GM19240 (cell line): Measurements from ENCODE around the gene C2orf80.
"Not testable (repeated sequence)": the region's sequence is repeated elsewhere in the genome, so short reads cannot be mapped to it uniquely, and the experiment has no call there.

Source experiments
- DNase-seq: peaks from one replicate; pipeline ENCODE4 v3.0.0; 2011; ENCODE audit warnings: low spot score; ENCODE audit not compliant: insufficient read length

Gene C2orf80

DNA sequence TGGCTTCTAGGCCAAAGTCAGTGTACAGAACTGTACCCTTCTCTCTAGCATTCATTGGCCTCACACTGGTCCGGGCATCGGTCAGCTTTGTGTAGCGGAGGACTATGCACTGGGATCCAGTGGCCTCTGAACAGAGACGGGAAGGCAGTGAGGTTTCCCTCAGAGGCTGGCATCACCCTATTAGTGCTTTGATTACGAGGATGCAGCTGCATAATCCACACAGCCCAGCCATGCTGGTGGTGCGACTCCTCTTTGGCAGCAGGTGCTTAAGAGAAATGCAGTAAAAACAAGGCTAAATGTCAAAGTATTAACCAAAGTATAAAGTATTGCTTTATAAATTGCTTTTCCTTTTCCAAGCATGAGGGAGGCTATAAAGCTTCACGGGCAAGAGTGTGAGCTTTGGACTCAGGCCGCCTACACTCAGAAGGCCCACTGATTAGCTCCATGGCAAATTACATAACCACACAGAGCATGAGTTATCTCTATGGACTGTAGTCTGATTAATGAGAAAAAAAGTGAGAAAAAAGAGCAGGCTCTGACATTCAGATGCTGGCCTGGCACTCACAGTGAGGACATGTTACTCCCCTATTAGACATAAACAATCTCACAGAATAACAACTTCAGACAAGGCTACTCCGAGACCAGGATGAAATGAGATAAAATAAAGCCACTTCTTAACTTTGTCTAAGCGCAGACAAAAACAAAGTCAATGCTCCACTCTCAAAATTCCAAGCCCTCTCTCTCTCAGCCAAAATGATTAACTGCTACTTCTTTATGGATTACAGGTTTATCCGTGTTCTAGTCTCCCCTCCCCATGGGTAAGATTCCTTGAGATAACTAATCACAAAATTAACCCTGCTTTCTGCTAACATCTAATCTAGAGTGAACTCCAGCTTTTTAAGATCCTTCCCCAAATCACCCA, 53.8 kb downstream of the C2orf80 start:
- no peak for DNase-seq

DNA sequence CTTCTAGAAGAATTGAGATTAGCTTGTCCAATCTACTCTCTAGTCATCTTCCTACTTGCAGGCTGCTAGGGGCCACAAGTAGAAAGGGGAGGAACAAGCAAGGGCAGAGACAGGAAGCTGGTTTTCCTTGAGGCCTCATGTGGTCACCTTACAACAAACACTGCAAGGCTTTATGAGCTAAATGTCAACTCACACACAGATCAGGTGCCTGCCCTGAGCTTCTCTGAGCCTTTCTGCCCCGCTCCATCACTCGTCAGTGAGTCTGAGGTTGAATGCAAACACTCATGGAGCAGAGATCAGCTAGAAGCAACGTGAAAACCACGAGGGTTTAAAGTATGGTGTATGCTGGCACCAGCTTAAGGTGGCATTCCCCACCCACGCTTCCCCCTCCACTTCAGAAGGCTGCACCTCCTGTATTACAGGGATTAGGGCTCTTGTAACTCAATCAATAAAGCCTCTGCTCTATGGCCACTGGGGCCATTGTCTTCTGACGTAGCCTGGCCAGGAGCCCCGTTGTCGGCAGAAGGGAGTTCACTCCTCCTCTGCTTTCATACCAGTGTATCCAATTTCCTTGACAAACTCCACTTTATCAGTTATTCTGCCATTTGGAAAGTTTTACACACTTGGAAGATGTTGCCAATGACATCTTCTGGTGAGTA, 54.8 kb downstream of the C2orf80 start:
- DNase-seq, result no peak

DNA sequence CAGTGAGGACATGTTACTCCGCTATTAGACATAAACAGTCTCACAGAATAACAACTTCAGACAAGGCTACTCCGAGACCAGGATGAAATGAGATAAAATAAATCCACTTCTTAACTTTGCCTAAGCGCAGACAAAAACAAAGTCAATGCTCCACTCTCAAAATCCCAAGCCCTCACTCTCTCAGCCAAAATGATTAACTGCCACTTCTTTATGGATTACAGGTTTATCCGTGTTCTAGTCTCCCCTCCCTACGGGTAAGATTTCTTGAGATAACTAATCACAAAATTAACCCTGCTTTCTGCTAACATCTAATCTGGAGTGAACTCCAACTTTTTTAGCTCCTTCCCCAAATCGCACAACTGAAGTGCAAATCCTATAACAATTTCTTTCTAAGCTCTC, 59.1 kb downstream of the C2orf80 start:
- DNase-seq, result no peak

DNA sequence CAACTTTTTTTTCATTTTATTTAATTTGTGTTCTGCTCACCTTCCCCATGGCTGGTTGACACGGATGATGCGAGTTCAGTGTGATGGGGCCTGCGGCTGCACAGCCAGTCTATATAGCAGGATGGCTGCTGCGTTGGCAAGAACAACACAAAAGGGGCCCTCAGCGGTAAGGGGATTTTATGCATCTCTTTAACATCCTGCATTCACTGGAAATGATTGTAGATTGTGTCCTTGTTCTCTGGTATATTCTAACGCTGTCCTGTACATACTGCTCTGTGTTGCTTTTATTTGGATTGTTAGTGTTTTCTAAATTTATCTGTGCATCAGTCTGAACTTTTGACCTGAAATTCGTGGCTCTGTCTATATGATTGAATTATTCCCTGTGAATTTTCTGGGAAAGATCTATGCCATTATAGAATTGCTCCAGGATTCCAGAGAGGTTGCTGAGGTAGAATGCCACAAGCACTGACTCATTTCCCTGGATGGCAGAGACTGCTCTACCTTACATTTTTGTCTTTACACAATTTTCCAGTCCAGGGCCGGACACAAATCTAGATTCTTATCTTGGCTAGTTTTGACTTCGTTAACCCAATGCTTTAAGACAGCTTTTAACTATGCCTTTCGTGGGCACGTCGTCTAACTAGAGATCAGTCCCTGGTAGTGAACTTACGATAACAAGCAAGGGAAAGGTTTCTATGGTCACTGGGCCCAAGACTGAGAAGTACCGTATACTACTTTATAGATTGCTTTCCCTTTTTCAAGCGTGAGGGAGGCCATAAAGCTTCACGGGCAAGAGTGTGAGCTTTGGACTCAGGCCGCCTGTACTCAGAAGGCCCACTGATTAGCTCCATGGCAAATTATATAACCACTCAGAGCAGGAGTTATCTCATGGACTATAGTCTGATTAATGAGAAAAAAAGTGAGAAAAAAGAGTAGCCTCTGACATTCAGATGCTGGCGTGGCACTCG, 59.8 kb downstream of the C2orf80 start, which contains the start of gene CRYGC:
TSS of gene CRYGC (minus strand) at position 85 of the 968 bp plus-strand sequence. CDS start at position 49, 36 bp downstream.
- no peak for DNase-seq

DNA sequence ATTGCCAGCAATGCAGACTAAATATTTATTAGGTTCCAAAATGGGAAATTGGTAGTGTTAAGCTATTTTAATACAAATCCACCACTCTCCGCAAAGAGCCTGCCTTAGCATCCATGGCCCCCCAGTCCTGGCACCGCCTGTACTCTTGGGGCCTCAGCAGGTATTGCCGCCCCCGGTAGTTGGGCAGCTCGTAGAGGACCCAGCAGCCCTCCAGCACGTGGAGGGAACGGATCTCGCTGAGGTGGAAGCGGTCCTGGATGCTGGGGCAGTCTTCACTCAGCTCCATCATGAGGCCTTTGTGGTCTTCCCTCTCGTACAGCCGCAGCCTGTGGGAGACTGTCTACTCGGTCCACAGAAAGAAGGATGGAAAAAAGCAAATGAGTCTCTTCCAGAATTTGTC, 61.7 kb downstream of the C2orf80 start:
- DNase-seq, result no peak

DNA sequence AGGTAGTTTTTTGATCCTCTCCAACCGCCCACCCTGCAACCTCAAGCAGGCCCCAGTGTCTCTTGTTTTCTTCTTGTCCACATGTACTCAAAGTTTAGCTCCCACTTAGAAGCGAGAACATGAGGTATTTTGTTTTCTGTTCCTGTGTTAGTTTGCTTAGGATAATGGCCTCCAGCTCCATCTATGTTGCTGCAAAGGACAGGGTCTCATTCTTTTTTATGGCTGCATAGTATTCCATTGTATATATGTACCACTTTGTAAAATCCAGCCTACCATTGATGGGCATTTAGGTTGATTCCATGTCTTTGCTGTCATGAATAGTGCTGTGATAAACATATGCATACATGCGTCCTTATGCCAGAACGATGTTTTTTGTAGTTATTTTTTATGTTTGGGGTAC, 62.7 kb downstream of the C2orf80 start:
- DNase-seq, result no peak

DNA sequence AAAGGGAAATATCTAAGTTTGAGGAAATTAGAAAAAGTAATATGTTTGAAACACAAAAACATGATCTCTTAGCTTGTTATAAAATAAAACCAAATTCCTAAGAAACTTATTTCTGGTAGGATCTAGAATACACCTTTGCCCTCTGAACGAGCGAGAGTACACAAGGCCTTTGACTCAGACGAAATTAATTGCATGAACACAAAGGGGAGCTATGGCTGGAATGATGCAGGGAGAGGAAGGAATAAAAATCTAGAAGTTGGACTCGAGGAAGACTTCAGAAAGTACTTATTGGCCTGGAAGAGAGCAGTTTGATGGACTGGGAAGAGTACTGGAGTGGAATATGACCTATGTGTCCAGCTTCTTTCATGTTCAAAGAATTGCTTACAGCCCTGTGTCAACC, 64.6 kb downstream of the C2orf80 start:
- no peak for DNase-seq

DNA sequence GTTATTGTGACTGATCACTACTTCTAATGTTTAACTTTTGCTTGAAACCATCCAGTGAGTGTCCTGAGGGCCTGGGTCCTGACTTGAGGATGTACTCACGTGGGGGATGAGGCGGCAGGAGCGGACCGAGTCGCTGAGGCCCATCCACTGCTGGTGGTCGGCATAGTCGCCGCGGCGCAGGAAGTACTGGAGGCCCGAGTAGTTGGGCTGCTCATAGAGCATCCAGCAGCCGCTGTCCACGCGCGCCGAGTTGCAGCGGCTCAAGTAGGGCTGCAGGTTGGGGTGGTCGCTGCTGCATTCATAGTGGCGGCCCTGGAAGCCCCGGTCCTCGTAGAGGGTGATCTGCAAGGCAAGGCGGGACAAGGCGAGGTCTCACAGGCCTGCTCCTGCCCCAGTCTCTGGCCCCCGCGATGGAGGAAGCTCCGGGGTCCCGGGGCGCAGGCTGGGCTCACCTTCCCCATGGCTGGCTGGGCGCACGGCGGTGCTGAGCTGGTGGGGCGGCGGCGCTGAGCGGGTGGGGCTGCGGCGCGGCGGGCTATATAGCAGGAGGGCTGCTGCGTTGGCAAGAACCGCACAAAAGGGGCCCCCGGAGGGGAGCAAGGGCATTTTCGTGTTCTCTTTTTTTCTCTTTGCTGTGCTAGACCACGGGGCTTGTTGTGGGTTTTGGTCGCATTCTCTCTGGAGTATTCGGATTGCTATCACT, 65.7 kb downstream of the C2orf80 start, which contains the start of gene CRYGD:
TSS of gene CRYGD (minus strand) at position 512 of the 703 bp plus-strand sequence. CDS start at position 461, 51 bp downstream.
- DNase-seq, result not testable (repeated sequence)

DNA sequence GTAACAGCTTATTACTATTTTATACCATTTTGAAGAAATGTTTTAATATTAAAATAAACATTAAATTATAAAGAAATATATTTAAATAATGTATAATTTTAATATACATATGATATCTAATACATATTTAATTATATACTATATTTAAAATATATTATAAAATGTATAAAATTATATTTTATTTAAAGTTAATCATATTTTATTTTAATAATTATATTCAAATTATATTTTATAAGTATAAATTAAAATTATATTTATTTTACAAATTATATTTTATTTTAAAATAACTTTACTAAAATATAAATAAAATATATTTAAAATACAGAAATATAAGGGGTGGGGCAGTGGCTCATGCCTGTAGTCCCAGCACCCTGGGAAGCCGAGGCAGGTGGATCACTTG, 67.6 kb downstream of the C2orf80 start:
- DNase-seq, result no peak

DNA sequence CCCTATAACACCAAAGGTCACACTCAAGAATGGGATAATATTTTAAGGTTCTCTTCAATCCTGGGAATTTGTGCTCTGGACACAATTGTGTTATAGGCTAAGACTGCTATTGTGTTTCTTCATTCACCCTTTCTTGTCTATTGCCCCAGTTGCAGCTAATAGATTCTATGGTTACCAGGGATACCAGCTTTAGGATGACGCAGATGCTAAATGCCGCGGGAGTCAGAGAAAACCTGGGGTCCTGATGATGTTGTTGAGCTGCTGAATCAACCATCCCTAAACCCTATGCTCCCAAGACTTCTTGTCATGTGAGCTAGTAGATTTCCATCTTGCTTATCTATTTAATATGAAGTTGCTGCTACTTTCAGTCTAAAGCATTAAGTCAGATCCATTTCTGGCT, 70.9 kb downstream of the C2orf80 start:
- DNase-seq, result no peak

DNA sequence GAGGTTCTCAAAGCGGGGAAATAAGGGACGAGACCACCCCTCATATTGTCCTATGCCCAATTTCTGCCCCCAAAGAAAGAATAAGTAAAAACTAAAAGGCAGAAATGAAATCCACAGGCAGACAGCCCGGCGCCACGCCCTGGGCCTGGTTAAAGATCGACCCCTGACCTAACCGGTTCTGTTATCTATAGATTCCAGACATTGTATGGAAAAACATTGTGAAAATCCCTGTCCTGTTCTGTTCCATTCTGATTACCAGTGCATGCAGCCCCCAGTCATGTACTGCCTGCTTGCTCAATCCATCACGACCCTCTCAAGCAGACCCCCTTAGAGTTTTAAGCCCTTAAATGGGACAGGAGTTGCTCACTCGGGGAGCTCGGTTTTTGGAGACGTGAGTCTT, 72.4 kb downstream of the C2orf80 start:
- DNase-seq, result not testable (repeated sequence)
